ENCODE measurements around the gene PDPK1.

GRCh38 chr16:2499890-2500429, 37.9 kb upstream of the PDPK1 start:
- TF ChIP-seq GATA3 (IDR thresholded peaks at IDR 0.05; ENCODE audit: low read depth, low read length) (no peak), GATA2 (IDR thresholded peaks at IDR 0.05; ENCODE audit: low read depth, low read length) (no peak)

Data from SH-SY5Y (cell line).